Esophagus mucosa (tissue), 1 donor: ENCODE results near the gene NOL6. TPM values are rescaled to one million over a fixed set of nuclear protein-coding genes. Genes with fewer than 3 reads are reported as not detected.
"Not testable (repeated sequence)": the region's sequence is repeated elsewhere in the genome, so short reads cannot be mapped to it uniquely, and the experiment has no call there.

Experiments used
- ATAC-seq: fragments of 200-7000 bp; cut with Tn5 transposase; one replicate; pipeline ENCODE4 v1.9.1; 2020
- total RNA-seq: library from RNA; stranded (reverse); gene quantifications from one replicate; pipeline ENCODE4 v1.2.4, GENCODE V29; 2023
- donor health status: DM: yes; HTN: yes; CAD: no.

Gene NOL6
- total RNA-seq, result 37.9 TPM

DNA sequence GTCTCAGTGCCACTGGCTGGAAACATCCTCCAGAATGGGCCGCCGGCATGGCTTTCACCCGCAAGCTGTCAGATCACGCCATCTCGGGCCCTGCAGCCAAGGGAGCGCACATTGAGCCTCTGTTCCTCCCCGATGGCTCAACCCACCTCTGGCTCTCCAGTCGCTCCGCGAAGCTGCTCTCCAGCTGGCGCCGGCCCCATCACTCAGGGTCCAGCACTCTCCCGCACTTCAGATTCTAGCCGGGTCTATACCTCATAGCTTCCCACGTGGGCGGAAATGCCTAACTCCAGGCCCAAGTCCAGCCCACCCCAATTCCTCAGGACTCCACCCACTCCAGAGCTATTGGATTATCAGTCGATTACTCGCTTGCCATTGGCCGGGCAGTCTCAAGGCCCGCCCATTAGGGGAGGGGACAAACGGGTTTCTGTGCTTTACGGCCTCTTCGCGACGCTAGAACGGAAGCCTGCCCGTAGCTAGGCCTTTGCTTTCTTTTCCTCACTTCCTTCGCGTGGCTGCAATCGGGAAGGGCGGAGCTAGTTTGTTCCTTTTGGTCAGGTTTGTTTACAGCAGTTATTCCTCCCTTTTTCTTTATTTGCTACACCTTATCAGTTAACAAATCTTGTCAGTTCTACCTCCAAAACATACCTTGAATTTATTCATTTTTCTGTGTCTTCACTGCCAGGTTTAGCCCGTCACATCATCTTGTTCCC is at the start of gene NOL6:
Gene NOL6, minus strand, starts transcription at position 282 of the 710 bp plus-strand sequence. Its CDS starts 82 bp downstream, at position 200.
- peak; percentile 100 for ATAC-seq

GRCh38 chr9:33521861-33522260 is 48.1 kb upstream of the NOL6 start:
- ATAC-seq, result not testable (repeated sequence)

DNA sequence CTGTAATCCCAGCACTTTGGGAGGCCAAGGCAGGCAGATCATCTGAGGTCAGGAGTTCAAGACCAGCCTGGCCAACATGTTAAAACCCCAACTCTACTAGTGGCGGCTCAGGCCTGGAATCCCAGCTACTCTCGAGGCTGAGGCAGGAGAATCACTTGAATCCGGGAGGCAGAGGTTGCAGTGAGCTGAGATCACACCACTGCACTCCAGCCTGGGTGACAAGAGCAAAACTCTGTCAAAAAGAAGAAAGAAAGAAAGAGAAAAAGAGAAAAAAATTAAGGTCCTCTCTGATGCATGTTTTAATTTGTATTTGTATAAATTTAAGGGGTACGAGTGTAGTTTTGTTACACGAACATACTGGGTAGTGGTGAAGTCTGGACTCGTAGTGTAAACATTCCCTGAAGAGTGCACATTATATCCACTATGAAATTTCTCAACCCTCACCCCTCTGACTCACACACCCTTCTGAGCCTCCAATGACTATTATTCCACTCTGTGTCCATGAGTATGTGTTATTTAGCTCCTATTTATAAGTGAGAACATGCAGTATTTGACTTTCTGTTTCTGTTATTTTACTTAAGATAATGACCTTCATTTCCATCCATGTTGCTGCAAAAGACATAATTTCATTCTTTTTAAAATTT is 44.3 kb upstream of the NOL6 start:
- ATAC-seq, result peak; percentile 96

- peak; percentile 46 for ATAC-seq
These were observed 43.6 kb upstream of the NOL6 start for GRCh38 chr9:33517373-33517772.

DNA sequence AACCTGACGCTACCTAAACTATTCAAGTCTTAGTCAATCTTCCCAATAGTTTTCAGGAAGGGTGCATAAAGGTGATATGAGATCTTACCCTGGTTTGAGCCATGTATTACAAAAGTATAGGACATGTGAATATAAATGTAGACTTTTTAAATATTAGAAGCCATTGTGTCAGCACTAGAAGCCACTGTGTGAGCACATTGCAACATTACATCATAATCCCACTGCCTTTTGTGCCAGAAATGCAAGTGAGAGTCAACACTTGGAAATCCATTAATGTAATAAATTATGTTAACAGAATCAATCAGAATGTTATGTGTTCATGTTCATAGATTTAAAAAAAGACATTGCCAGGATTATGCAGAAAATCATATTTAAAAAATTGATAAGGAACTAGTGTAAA is 42.7 kb upstream of the NOL6 start:
- not testable (repeated sequence) for ATAC-seq

DNA sequence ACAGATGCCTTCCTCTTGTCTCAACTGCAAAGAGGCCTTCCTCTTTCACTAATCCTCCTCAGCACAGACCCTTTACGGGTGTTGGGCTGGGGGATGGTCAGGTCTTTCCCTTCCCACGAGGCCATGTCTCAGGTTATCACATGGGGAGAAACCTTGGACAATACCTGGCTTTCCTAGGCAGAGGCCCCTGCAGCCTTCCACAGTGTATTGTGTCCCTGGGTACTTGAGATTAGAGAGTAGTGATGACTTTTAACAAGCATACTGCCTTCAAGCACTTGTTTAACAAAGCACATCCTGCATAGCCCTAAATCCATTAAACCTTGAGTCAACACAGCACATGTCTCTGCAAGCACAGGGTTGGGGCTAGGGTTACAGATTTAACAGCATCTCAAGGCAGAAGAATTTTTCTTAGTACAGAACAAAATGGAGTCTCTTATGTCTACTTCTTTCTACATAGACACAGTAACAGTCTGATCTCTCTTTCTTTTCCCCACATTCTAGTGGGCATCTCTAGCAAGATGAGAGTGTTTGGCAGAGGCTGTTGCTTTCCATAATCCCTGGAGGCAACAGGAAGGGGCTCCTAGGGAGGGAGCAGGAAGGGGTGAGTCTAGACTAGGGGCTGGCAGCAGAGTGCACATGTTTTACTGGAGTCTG is 41.7 kb upstream of the NOL6 start:
- not testable (repeated sequence) for ATAC-seq

DNA sequence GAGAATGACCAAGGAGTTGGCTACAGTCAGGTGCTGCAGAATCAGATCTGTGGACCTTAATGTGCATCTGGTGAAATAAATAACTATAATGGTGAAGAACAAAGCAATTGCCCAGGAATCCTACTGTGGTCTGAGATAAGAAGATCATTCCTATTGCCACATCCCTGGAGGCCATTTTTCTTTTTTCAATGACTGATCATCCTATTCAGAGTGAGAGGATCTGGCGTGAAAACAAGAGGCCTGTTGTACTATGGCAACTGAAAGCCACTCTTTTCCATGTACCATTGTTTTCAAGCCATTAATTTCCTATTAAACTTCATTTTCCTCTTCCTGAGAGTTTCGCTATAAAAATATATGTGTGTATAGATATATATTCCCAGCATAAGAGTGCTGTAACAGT is 38.8 kb upstream of the NOL6 start:
- ATAC-seq, result not testable (repeated sequence)

DNA sequence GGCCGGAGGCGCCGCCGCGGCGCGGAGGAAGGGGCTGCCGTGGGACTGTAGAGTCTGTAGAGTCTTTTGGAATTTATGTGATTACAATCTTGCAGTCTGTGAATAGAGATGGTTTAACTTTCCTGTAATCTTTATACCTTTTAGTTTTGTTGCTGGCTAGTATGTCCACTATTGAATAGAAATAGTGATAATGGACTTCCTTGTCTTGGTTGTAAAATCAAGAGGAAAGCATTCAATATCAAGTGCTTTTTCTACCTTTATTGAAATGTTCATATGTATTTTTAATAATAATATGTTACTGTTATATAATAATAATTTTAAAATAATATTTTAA is 37.4 kb upstream of the NOL6 start:
- ATAC-seq, result not testable (repeated sequence)

- ATAC-seq, result peak; percentile 57
These were observed 36.8 kb upstream of the NOL6 start for GRCh38 chr9:33510262-33511183.

- no peak for ATAC-seq
These were observed 33.1 kb upstream of the NOL6 start for GRCh38 chr9:33506626-33507370.

DNA sequence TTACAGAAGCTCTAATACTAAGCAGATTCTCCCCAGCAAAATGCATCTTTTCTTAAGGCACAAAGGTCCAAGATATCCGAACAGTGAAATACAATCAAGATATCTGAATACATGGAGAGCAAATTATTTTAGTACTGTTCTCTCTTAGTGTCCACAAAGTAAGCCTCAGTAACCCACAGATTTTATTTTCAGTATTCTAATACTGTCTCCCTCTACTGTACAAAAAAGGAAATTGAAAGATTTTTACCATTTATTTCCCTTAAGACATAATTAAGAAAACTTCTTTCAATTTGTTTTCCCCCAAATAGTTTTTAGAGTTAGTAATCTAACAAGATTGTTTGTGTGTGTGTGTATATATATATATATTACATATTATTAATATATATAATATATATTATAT is 24.7 kb upstream of the NOL6 start:
- no peak for ATAC-seq

GRCh38 chr9:33493819-33494218 is 20.1 kb upstream of the NOL6 start:
- not testable (repeated sequence) for ATAC-seq

DNA sequence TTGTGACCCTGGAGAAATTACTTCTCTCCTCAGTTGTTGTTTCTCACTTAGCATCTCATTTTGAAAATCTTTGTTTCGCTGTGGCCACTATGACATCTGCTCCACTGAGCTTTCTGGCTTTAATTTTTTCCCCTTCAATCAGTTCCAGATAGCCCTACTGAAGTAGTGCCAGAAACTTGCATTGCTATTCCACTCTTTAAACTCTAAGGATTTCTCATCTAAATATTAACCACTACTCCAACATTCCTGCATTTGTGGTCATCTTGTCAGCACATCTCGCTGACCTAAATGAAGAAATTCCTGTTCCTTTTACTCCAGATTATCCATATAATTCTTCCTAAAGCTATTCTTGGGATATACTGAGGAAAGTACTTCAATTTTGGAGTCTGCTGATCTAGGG is 15.3 kb upstream of the NOL6 start:
- ATAC-seq, result no peak

- ATAC-seq, result not testable (repeated sequence)
These were observed 11.6 kb upstream of the NOL6 start for GRCh38 chr9:33485312-33485711.

DNA sequence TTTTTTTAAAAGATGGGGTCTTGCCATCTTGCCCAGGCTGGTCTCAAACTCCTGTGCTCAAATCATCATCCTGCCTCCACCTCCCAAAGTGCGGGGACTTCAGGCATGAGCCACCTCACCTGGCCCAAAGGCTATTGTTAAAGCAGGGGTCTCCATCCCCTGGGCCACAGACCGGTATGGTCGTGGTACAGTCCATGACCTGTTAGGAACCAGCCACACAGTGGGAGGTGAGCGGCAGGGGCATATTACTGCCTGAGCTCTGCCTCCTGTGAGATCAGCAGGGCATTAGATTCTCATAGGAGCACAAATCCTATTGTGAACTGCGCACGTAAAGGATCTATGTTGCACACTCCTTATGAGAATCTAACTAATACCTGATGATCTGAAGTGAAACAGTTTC is 7.3 kb upstream of the NOL6 start:
- ATAC-seq, result no peak

DNA sequence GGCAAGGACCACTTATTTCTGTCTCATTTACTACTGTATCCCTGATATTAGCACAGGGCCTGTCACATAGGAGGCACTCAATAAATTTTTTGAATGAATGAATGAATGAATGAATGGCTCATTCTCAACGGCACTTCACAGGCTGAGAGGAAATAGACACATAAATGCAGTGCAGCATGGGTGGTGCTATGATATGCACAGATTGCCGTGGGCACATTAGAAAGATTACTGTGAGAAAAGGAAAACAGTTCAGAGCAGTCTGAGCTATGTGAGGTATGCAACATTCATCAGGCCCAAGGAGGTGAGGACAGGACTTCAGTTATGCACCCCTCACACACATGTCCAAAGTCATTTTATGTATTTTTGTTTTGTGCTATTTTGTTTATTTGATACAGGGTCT is 6.4 kb upstream of the NOL6 start:
- ATAC-seq, result no peak

GRCh38 chr9:33476503-33476902 is 2.8 kb upstream of the NOL6 start:
- ATAC-seq, result no peak

- ATAC-seq, result no peak
These were observed 1.6 kb upstream of the NOL6 start for GRCh38 chr9:33475357-33475756.

DNA sequence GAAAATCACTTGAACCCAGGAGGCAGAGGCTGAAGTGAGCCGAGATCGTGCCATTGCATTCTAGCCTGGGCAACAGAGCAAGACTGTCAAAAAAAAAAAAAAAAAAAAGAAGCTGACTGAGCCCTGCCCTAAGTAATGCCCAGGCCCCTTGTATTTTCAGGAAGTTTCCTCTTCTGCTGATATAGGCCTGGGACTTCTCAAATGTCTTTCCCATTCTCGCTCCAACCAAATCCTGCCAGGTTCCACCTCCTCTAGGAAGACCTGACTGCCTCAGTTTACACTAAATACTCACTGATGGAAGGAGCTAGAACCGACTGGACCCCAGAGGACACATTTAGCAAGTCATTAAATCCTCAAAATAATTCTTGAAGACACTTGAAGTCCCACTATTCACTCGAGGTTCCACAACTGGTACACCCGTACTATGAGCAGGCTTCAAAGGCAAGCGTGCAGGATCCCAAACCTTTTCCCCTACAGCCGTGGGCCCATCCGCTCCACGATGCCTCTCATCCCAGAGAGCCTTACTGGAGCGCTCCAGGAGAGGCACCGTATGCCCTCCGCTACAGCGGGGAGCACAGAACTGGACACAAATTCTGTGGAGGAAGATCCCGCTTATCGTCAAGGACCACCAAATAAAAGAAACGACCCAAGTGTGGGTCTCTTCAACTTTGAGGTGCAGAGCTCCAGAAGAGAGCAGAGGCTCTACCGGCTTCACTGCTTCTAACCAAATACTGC is 676 bp downstream of the NOL6 start:
- ATAC-seq, result peak; percentile 3

DNA sequence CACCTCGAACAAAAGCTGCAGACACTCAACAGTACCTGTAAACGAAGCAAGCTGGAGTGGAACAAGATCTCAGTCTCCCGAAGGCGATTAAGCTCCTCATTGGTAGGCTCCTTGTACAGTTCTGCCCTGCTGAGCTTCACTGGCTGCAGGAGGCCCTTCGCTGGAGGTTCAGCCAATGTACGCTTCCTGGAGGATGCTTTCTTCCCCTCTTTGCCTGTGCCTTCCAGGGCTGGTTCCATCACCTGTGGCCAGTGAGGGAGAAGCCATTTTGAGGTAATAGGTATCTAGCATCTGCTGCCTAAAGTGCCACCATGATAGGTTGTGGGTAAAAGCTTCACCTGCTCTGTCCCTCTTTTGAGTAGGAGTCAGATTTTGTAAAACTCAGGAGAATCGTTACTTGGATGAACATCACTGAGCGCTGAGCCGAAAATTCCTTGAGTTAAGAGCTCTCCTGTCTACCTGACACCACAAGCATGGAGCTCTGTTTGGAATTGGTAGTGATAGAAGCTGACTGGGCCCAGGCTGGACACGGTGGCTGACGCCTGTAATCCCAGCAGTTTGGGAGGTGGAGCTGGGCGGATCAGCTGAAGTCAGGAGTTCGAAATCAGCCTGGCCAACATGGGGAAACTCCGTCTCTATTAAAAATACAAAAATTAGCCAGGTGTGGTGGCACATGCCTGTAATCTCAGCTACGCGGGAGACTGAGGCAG is 1.4 kb downstream of the NOL6 start:
- ATAC-seq, result no peak

GRCh38 chr9:33471361-33471760 is 2.4 kb downstream of the NOL6 start:
- ATAC-seq, result no peak
